Neural cell (in vitro differentiated cells): ENCODE measurements around the gene QSOX1. TPM values are rescaled to one million over a fixed set of nuclear protein-coding genes. Genes with fewer than 3 reads are reported as not detected.

Source experiments
- H2AFZ ChIP-seq: fragments of 200-600, 300-800 bp; sonication (generic), shearing (Covaris generic); 2 replicates; pipeline ENCODE4 v1.6.0; 2014; ENCODE audit warnings: low read depth, mild to moderate bottlenecking, antibody characterized with exemption, low read length, moderate library complexity
- H3F3A ChIP-seq: fragments of 200-600 bp; shearing (Covaris generic); 2 replicates; pipeline ENCODE4 v1.6.1; 2016; ENCODE audit warnings: mild to moderate bottlenecking, moderate library complexity, mixed read lengths, antibody characterized with exemption, low read length; ENCODE audit not compliant: insufficient read depth, poor library complexity, severe bottlenecking
- H3K27ac ChIP-seq: fragments of 200-600, 300-800 bp; sonication (generic), shearing (Covaris generic); 2 replicates; pipeline ENCODE4 v1.5.1; 2014; ENCODE audit warnings: mild to moderate bottlenecking, low read length, moderate library complexity
- H3K27me3 ChIP-seq: fragments of 300-800, 200-600 bp; sonication (generic), shearing (Covaris generic); 2 replicates; pipeline ENCODE4 v1.6.0; 2014; ENCODE audit warnings: mild to moderate bottlenecking, low read depth, low read length, moderate library complexity; ENCODE audit not compliant: insufficient read depth
- H3K36me3 ChIP-seq: fragments of 300-800, 200-600 bp; sonication (generic), shearing (Covaris generic); 2 replicates; pipeline ENCODE4 v1.5.1; 2014; ENCODE audit warnings: mild to moderate bottlenecking, antibody characterized with exemption, low read length, moderate library complexity; ENCODE audit not compliant: insufficient read depth
- H3K4me2 ChIP-seq: fragments of 300-800, 200-600 bp; sonication (generic), shearing (Covaris generic); 2 replicates; pipeline ENCODE4 v1.6.0; 2014; ENCODE audit warnings: mild to moderate bottlenecking, low read length
- H3K4me3 ChIP-seq: fragments of 300-800, 200-600 bp; sonication (generic), shearing (Covaris generic); 2 replicates; pipeline ENCODE4 v1.5.1; 2014; ENCODE audit warnings: mild to moderate bottlenecking, low read length, moderate library complexity
- H3K79me2 ChIP-seq: fragments of 200-600 bp; shearing (Covaris generic); replicated peaks from 2 replicates; pipeline ENCODE4 v1.6.0; 2014; ENCODE audit warnings: mild to moderate bottlenecking, low read length, moderate library complexity; ENCODE audit not compliant: insufficient read depth
- H3K9ac ChIP-seq: fragments of 300-800, 200-600 bp; sonication (generic), shearing (Covaris generic); 2 replicates; pipeline ENCODE4 v1.6.1; 2016; ENCODE audit warnings: mild to moderate bottlenecking, low read length, mixed read lengths
- H3K9me2 ChIP-seq: fragments of 200-600 bp; shearing (Covaris generic); 2 replicates; pipeline ENCODE4 v1.6.1; 2016; ENCODE audit warnings: mild to moderate bottlenecking, low read length, mixed read lengths; ENCODE audit not compliant: insufficient read depth
- H3K9me3 ChIP-seq: fragments of 200-600, 300-800 bp; sonication (generic), shearing (Covaris generic); 2 replicates; pipeline ENCODE4 v1.6.1; 2016; ENCODE audit warnings: mild to moderate bottlenecking, mixed run types, low read length, moderate library complexity, mixed read lengths
- H4K20me1 ChIP-seq: fragments of 200-600 bp; shearing (Covaris generic); 2 replicates; pipeline ENCODE4 v1.6.1; 2016; ENCODE audit warnings: mild to moderate bottlenecking, mixed run types; ENCODE audit not compliant: insufficient read depth
- EP300 ChIP-seq: fragments of 450-650 bp; conservative IDR thresholded peaks from 2 replicates; pipeline ENCODE4 v1.6.1; 2014; ENCODE audit warnings: antibody characterized with exemption, mild to moderate bottlenecking, moderate library complexity; ENCODE audit not compliant: poor library complexity, severe bottlenecking
- EZH2 ChIP-seq: fragments of 200-600, 300-800 bp; shearing (Covaris generic), sonication (generic); IDR thresholded peaks from 2 replicates; pipeline ENCODE4 v1.6.1; 2014; ENCODE audit warnings: antibody characterized with exemption, low read length, borderline replicate concordance, mild to moderate bottlenecking; ENCODE audit not compliant: insufficient read depth, poor library complexity, severe bottlenecking
- POLR2AphosphoS5 ChIP-seq: IDR thresholded peaks from 2 replicates; pipeline ENCODE4 v1.6.1; 2012
- RAD21 ChIP-seq: fragments of 450-650 bp; conservative IDR thresholded peaks from 2 replicates; pipeline ENCODE4 v1.6.1; 2014; ENCODE audit warnings: antibody characterized with exemption, mild to moderate bottlenecking, moderate library complexity
- SMC3 ChIP-seq: fragments of 450-650 bp; conservative IDR thresholded peaks from 2 replicates; pipeline ENCODE4 v1.6.1; 2014; ENCODE audit warnings: antibody characterized with exemption, mild to moderate bottlenecking, moderate library complexity; ENCODE audit not compliant: poor library complexity
- TAF1 ChIP-seq: IDR thresholded peaks from 2 replicates; pipeline ENCODE4 v1.6.1; 2012; ENCODE audit warnings: low read depth
- polyA plus RNA-seq: library from polyadenylated mRNA; depleted of rRNA; stranded (reverse); fragments of >200 nt; gene quantifications from 2 replicates; pipeline ENCODE4 v1.2.3, GENCODE V29; 2014
- TF ChIP-seq, protein P1 (sequence below): IDR thresholded peaks from 2 replicates; pipeline ENCODE4 v1.6.1; 2012; ENCODE audit warnings: borderline replicate concordance

The QSOX1 gene
- polyA plus RNA-seq, 1 donor from 2014 or later, result 49.8 TPM

DNA sequence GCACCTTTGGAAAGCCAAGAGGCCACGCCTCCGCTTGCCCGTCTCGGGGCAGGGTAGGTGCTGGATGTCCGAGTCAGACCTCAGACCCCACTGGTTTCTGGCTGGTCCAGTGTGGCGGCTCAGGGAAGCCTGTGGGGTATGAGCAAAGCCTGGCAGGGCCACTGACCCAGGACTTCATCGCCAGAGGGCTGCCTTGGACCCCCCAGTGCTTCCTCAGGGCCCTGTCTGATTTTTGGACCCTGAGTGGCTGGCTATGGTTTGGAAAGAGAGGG lies 95.8 kb downstream of the QSOX1 start:
- H3K36me3 ChIP-seq, result no peaks in the 10 kb centered on the region

DNA sequence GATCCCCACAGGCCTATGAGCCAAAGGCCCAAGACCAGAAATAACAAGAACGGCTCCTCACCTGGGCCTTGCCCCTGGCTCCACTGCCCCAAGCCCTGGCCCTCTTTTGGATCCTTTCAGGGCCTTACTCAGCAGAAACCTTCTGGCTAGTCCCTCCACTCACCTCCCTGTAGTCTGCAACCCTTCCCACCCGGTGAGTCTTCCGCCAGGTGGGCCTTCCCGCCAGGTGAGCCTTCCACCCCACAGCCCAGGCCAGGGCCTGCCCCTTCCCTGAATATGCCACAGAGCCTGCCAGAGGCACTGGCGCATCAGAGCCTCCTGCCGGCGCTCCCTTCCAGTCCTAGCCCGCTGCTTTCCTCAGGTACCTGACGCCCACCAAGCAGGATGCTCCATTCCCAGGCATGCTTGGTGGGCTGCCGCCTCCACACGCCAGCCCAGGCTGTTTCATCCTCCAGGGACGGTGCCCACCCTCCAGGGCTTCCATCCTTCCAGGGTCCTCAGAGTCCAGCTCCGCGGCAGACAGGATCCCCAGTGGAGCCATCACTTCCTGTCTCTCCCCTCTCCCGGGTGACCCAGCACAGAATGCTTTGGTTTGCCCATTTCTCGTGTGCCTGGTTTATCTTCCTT lies 96.3 kb downstream of the QSOX1 start:
- Histone ChIP-seq H3K79me2 (no peaks in the 10 kb centered on the region), H3K27ac (no peak overlapping the region), H3K27me3 (no peaks in the 10 kb centered on the region), H3K36me3 (no peaks in the 10 kb centered on the region), H3K4me2 (no peak overlapping the region), H3K4me3 (no peak overlapping the region), H3F3A (no peaks in the 10 kb centered on the region), H4K20me1 (no peaks in the 10 kb centered on the region), H3K9me3 (no peaks in the 10 kb centered on the region), H3K9me2 (no peaks in the 10 kb centered on the region), H2AFZ (no peak overlapping the region), H3K9ac (no peak overlapping the region)
- TF ChIP-seq, protein P1, sequence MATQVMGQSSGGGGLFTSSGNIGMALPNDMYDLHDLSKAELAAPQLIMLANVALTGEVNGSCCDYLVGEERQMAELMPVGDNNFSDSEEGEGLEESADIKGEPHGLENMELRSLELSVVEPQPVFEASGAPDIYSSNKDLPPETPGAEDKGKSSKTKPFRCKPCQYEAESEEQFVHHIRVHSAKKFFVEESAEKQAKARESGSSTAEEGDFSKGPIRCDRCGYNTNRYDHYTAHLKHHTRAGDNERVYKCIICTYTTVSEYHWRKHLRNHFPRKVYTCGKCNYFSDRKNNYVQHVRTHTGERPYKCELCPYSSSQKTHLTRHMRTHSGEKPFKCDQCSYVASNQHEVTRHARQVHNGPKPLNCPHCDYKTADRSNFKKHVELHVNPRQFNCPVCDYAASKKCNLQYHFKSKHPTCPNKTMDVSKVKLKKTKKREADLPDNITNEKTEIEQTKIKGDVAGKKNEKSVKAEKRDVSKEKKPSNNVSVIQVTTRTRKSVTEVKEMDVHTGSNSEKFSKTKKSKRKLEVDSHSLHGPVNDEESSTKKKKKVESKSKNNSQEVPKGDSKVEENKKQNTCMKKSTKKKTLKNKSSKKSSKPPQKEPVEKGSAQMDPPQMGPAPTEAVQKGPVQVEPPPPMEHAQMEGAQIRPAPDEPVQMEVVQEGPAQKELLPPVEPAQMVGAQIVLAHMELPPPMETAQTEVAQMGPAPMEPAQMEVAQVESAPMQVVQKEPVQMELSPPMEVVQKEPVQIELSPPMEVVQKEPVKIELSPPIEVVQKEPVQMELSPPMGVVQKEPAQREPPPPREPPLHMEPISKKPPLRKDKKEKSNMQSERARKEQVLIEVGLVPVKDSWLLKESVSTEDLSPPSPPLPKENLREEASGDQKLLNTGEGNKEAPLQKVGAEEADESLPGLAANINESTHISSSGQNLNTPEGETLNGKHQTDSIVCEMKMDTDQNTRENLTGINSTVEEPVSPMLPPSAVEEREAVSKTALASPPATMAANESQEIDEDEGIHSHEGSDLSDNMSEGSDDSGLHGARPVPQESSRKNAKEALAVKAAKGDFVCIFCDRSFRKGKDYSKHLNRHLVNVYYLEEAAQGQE, result no peak
- no peak for TF ChIP-seq RAD21
- no peak for TF ChIP-seq POLR2AphosphoS5
- TF ChIP-seq TAF1, result no peak
- no peak for TF ChIP-seq SMC3
- no peak for TF ChIP-seq EP300
- no peak for TF ChIP-seq EZH2

More for the DNA sequence above, 95.8 kb downstream of the QSOX1 start:
- H4K20me1 ChIP-seq, result no peaks in the 10 kb centered on the region
- no peaks in the 10 kb centered on the region for H3F3A ChIP-seq
- no peaks in the 10 kb centered on the region for H3K9me3 ChIP-seq
- H3K79me2 ChIP-seq, result no peaks in the 10 kb centered on the region
- no peak overlapping the region for H3K4me2 ChIP-seq
- H3K27me3 ChIP-seq, result no peaks in the 10 kb centered on the region
- no peak overlapping the region for H3K27ac ChIP-seq
- TF ChIP-seq, protein P1, result no peak
- TF ChIP-seq SMC3, result no peak
- no peak overlapping the region for H2AFZ ChIP-seq
- no peak overlapping the region for H3K9ac ChIP-seq
- H3K9me2 ChIP-seq, result no peaks in the 10 kb centered on the region
- H3K4me3 ChIP-seq, result no peak overlapping the region
